Measurements from ENCODE around the gene PSPH.

DNA sequence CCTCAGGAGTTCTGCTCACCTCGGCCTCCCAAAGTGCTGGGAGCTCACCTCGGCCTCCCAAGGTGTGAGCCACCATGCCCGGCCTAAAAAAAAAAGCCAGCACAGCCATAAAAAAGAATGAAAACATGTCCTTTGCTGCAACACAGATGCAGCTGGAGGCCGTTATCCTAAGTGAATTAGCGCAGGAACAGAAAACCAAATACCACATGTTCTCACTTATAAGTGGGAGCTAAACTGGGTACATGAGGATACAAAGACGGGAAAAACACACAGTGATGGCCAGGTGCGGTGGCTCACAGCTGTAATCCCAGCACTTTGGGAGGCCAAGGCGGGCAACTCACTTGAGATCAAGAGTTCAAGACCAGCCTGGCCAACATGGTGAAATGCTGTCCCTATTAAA, 20.9 kb downstream of the PSPH start:
- no peak for TF ChIP-seq POLR2A (IDR thresholded peaks at IDR 0.05)
- TF ChIP-seq, protein P1, sequence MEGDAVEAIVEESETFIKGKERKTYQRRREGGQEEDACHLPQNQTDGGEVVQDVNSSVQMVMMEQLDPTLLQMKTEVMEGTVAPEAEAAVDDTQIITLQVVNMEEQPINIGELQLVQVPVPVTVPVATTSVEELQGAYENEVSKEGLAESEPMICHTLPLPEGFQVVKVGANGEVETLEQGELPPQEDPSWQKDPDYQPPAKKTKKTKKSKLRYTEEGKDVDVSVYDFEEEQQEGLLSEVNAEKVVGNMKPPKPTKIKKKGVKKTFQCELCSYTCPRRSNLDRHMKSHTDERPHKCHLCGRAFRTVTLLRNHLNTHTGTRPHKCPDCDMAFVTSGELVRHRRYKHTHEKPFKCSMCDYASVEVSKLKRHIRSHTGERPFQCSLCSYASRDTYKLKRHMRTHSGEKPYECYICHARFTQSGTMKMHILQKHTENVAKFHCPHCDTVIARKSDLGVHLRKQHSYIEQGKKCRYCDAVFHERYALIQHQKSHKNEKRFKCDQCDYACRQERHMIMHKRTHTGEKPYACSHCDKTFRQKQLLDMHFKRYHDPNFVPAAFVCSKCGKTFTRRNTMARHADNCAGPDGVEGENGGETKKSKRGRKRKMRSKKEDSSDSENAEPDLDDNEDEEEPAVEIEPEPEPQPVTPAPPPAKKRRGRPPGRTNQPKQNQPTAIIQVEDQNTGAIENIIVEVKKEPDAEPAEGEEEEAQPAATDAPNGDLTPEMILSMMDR (IDR thresholded peaks at IDR 0.05) = no peak
- no peak for TF ChIP-seq POLR2AphosphoS5 (IDR thresholded peaks at IDR 0.05)
